Measurements from ENCODE around the gene PYGB. TPM values are rescaled to one million over a fixed set of nuclear protein-coding genes. Genes with fewer than 3 reads are reported as not detected.

Gene PYGB
- total and polyA plus RNA-seq, 2 donors (not counting 1 experiment from before 2014, with no cell fraction given): 22.5 to 30.6 TPM

- intact Hi-C loops (cut with micrococcal nuclease): no loop called here
- no peaks in the 10 kb centered on the region for H4K20me1 ChIP-seq (ENCODE audit: control insufficient read depth, insufficient read depth, low read length, poor library complexity, severe bottlenecking)
- H3K27ac ChIP-seq (ENCODE audit: low read length in 2 of 2): no peak overlapping the region
- WGBS (ENCODE audit: insufficient coverage): 89% methylated on average over 9 of the region's 10 CpGs
- H2AFZ ChIP-seq (ENCODE audit: insufficient read depth, low read depth, low read length, poor library complexity, severe bottlenecking): no peak overlapping the region
- H3K9me3 ChIP-seq (ENCODE audit: control extremely low read depth in 1 of 3, control insufficient read depth in 2 of 3, insufficient read depth in 1 of 3, low read length in 2 of 3): no peaks in the 10 kb centered on the region
- H3K4me2 ChIP-seq (replicated peaks; ENCODE audit: low read depth, low read length, poor library complexity, severe bottlenecking): no peak overlapping the region
- no peak overlapping the region for H3K4me3 Mint-ChIP-seq
- H3K4me1 ChIP-seq (ENCODE audit: control insufficient read depth in 2 of 2, insufficient read depth in 2 of 2, low read length in 2 of 2): peaks cover 0 to 18% of the 10 kb centered on the region in 2 donors
- H3K4me3 ChIP-seq (ENCODE audit: control extremely low read depth in 1 of 5, extremely low read depth in 1 of 5, insufficient read depth in 1 of 5, low read depth in 2 of 5, low read length in 4 of 5): no peak overlapping the region
- H3K9me3 Mint-ChIP-seq (ENCODE audit: insufficient read depth): no peaks in the 10 kb centered on the region
- no peaks in the 10 kb centered on the region for H3K27me3 Mint-ChIP-seq
- ChIA-PET POLR2A (no interaction called here), CTCF (interaction anchor here (1.0 to 5.1 kb wide), 2 partner anchors 25 to 103 kb away, joined by 3 to 133 read pairs; no protein-coding TSS in a partner anchor)
- H3K27me3 ChIP-seq (replicated peaks in 1 of 4; ENCODE audit: control extremely low read depth in 1 of 4, control insufficient read depth in 3 of 4, insufficient read depth in 4 of 4, low read length in 3 of 4): no peaks in the 10 kb centered on the region
- H3K4me1 Mint-ChIP-seq: peaks cover 11% of the 10 kb centered on the region
- no peak for ATAC-seq (ENCODE audit: low read depth)
- H3K9ac ChIP-seq (ENCODE audit: low read length): no peak overlapping the region
- no peaks in the 10 kb centered on the region for H3K79me2 ChIP-seq (ENCODE audit: control insufficient read depth, insufficient read depth, low read length)
- DNase-seq: no peak
- H3K27ac Mint-ChIP-seq: peak overlapping the region; percentile 15
- H3K36me3 ChIP-seq (replicated peaks in 1 of 2; ENCODE audit: control extremely low read depth in 1 of 2, control insufficient read depth in 1 of 2, extremely low read depth in 1 of 2, insufficient read depth in 2 of 2, low read length in 1 of 2): peaks cover 0 to 6% of the 10 kb centered on the region in 2 experiments
- no peak for TF ChIP-seq CTCF (IDR thresholded peaks at IDR 0.05)
- TF ChIP-seq EZH2 (IDR thresholded peaks at IDR 0.05; ENCODE audit: borderline replicate concordance, insufficient read depth, low read depth, low read length, poor library complexity, severe bottlenecking): no peak
Measured at GRCh38 chr20:25297141-25297905, 49.4 kb downstream of the PYGB start.

- Histone ChIP-seq H3K4me2 (replicated peaks; ENCODE audit: low read depth, low read length, poor library complexity, severe bottlenecking) (no peak overlapping the region), H3K36me3 (replicated peaks in 1 of 2; ENCODE audit: control extremely low read depth in 1 of 2, control insufficient read depth in 1 of 2, extremely low read depth in 1 of 2, insufficient read depth in 2 of 2, low read length in 1 of 2) (peaks cover 0 to 6% of the 10 kb centered on the region in 2 experiments), H3K79me2 (ENCODE audit: control insufficient read depth, insufficient read depth, low read length) (no peaks in the 10 kb centered on the region), H3K27ac (ENCODE audit: low read length in 2 of 2) (no peak overlapping the region), H3K9ac (ENCODE audit: low read length) (no peak overlapping the region), H3K9me3 (ENCODE audit: control extremely low read depth in 1 of 3, control insufficient read depth in 2 of 3, insufficient read depth in 1 of 3, low read length in 2 of 3) (no peaks in the 10 kb centered on the region), H4K20me1 (ENCODE audit: control insufficient read depth, insufficient read depth, low read length, poor library complexity, severe bottlenecking) (no peaks in the 10 kb centered on the region), H3K4me3 (ENCODE audit: control extremely low read depth in 1 of 5, extremely low read depth in 1 of 5, insufficient read depth in 1 of 5, low read depth in 2 of 5, low read length in 4 of 5) (no peak overlapping the region), H3K27me3 (replicated peaks in 1 of 4; ENCODE audit: control extremely low read depth in 1 of 4, control insufficient read depth in 3 of 4, insufficient read depth in 4 of 4, low read length in 3 of 4) (no peaks in the 10 kb centered on the region), H3K4me1 (ENCODE audit: control insufficient read depth in 2 of 2, insufficient read depth in 2 of 2, low read length in 2 of 2) (peaks cover 0 to 16% of the 10 kb centered on the region in 2 donors), H2AFZ (ENCODE audit: insufficient read depth, low read depth, low read length, poor library complexity, severe bottlenecking) (no peak overlapping the region)
- POLR2A ChIA-PET: no interaction called here
- no peak for DNase-seq
- CTCF ChIA-PET: interaction anchor here (1.1 to 2.5 kb wide), 4 partner anchors 10 to 99 kb away, joined by 3 to 28 read pairs (median 4); no protein-coding TSS in a partner anchor
- no peak for ATAC-seq (ENCODE audit: low read depth)
- H3K27ac Mint-ChIP-seq: no peak overlapping the region
- H3K27me3 Mint-ChIP-seq: no peaks in the 10 kb centered on the region
- WGBS (ENCODE audit: insufficient coverage): 94% methylated on average over 8 of the region's 9 CpGs
- intact Hi-C loops (cut with micrococcal nuclease): no loop called here
- no peak overlapping the region for H3K4me3 Mint-ChIP-seq
- TF ChIP-seq CTCF (IDR thresholded peaks at IDR 0.05) (no peak), EZH2 (IDR thresholded peaks at IDR 0.05; ENCODE audit: borderline replicate concordance, insufficient read depth, low read depth, low read length, poor library complexity, severe bottlenecking) (no peak)
- peaks cover 7% of the 10 kb centered on the region for H3K4me1 Mint-ChIP-seq
- H3K9me3 Mint-ChIP-seq (ENCODE audit: insufficient read depth): no peaks in the 10 kb centered on the region
Measured at GRCh38 chr20:25299806-25300205, 51.9 kb downstream of the PYGB start.

All from B cell (primary cell).